HL-60 (cell line): ENCODE measurements around the gene FOXP1.

Source experiments
- DNase-seq, 2 experiments: peaks; one replicate each; pipeline ENCODE4 v3.0.0-alpha.2; 2010 to 2020; ENCODE audit warnings: low read depth in 1 of 2, low spot score in 1 of 2
- H3K27ac ChIP-seq: fragments of 250-450 bp; sonication (Bioruptor Pico); replicated peaks from 2 replicates; pipeline ENCODE4 v1.5.1; 2020; ENCODE audit warnings: mild to moderate bottlenecking, moderate library complexity
- H3K27me3 ChIP-seq: fragments of 250-450 bp; sonication (Bioruptor Pico); 2 replicates; pipeline ENCODE4 v1.5.1; 2021; ENCODE audit warnings: mild to moderate bottlenecking, moderate library complexity; ENCODE audit not compliant: insufficient read depth, poor library complexity, severe bottlenecking
- H3K4me3 ChIP-seq: replicated peaks from 2 replicates; pipeline ENCODE4 v1.5.1; 2011; ENCODE audit warnings: mild to moderate bottlenecking, control low read depth, low read length; ENCODE audit not compliant: insufficient read depth
- GABPA ChIP-seq: IDR thresholded peaks from 2 replicates; pipeline ENCODE4 v1.6.1; 2012; ENCODE audit warnings: low read depth
- POLR2AphosphoS5 ChIP-seq: IDR thresholded peaks from 2 replicates; pipeline ENCODE4 v1.6.1; 2012; ENCODE audit warnings: low read depth
- REST ChIP-seq: IDR thresholded peaks from 2 replicates; pipeline ENCODE4 v1.6.1; 2012; ENCODE audit warnings: low read depth; ENCODE audit not compliant: insufficient replicate concordance
- SPI1 ChIP-seq: IDR thresholded peaks from 2 replicates; pipeline ENCODE4 v1.6.1; 2012; ENCODE audit warnings: low read depth, mild to moderate bottlenecking, borderline replicate concordance
- TF ChIP-seq, protein P1 (sequence below): IDR thresholded peaks from one replicate; pipeline ENCODE4 v1.5.1; 2011; ENCODE audit warnings: low read length, control low read depth, inconsistent platforms; ENCODE audit not compliant: insufficient read depth

The FOXP1 gene

DNA sequence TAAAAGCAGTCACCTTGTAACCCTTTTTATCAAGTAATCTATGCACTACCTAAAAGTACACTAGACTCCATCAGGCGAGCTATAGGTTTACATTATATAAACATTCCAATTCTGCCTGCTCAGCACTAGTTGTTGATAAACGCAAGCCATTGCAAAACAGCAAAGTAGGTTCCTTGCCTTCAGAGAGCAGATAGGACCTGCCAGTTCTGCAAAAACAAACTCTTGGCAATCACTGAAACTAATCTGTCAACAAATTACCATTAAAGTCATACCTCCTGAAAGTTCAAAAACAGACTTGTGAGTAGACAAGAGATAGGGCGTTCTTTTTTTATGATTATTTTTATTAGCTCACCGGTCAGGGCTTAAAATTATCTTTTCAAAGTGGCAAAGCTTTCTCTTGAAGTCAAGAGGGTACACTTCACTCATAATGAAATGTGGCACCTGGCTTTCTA lies 392.5 kb downstream of the FOXP1 start:
- Histone ChIP-seq H3K27me3 (no peaks in the 10 kb centered on the region), H3K27ac (no peak overlapping the region), H3K4me3 (no peak overlapping the region)
- DNase-seq = no peak
- TF ChIP-seq REST (no peak), SPI1 (no peak)

- DNase-seq = no peak
- TF ChIP-seq, protein P1, sequence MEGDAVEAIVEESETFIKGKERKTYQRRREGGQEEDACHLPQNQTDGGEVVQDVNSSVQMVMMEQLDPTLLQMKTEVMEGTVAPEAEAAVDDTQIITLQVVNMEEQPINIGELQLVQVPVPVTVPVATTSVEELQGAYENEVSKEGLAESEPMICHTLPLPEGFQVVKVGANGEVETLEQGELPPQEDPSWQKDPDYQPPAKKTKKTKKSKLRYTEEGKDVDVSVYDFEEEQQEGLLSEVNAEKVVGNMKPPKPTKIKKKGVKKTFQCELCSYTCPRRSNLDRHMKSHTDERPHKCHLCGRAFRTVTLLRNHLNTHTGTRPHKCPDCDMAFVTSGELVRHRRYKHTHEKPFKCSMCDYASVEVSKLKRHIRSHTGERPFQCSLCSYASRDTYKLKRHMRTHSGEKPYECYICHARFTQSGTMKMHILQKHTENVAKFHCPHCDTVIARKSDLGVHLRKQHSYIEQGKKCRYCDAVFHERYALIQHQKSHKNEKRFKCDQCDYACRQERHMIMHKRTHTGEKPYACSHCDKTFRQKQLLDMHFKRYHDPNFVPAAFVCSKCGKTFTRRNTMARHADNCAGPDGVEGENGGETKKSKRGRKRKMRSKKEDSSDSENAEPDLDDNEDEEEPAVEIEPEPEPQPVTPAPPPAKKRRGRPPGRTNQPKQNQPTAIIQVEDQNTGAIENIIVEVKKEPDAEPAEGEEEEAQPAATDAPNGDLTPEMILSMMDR = no peak
- TF ChIP-seq GABPA (no peak), SPI1 (no peak), REST (no peak), POLR2AphosphoS5 (no peak)
- H3K27ac ChIP-seq = no peak overlapping the region
Observed at GRCh38 chr3:71189480-71189879, 394.0 kb downstream of the FOXP1 start.

GRCh38 chr3:71187715-71188114 lies 395.8 kb downstream of the FOXP1 start:
- Histone ChIP-seq H3K4me3 (no peak overlapping the region), H3K27ac (no peak overlapping the region), H3K27me3 (no peaks in the 10 kb centered on the region)
- TF ChIP-seq GABPA = no peak
- no peak for TF ChIP-seq SPI1
- no peak for TF ChIP-seq POLR2AphosphoS5
- DNase-seq = no peak

More at GRCh38 chr3:71189480-71189879, 394.0 kb downstream of the FOXP1 start:
- no peak overlapping the region for H3K4me3 ChIP-seq
- no peaks in the 10 kb centered on the region for H3K27me3 ChIP-seq

GRCh38 chr3:71186801-71187200 lies 396.7 kb downstream of the FOXP1 start:
- Histone ChIP-seq H3K27me3 (no peaks in the 10 kb centered on the region), H3K27ac (no peak overlapping the region), H3K4me3 (no peak overlapping the region)
- no peak for TF ChIP-seq REST
- TF ChIP-seq POLR2AphosphoS5 = no peak
- TF ChIP-seq, protein P1 = no peak
- no peak for TF ChIP-seq GABPA
- TF ChIP-seq SPI1 = no peak
- no peak for DNase-seq
